WERI-Rb-1 (cell line): ENCODE data around the gene TRABD2B.

Experiments used
- DNase-seq: peaks from one replicate; pipeline ENCODE4 v3.0.0-alpha.2; 2020
- H3K27ac ChIP-seq: fragments of 250-450 bp; sonication (Bioruptor Pico); 2 replicates; pipeline ENCODE4 v1.5.1; 2020; ENCODE audit warnings: mild to moderate bottlenecking, moderate library complexity
- H3K27me3 ChIP-seq: fragments of 250-450 bp; sonication (Bioruptor Pico); 2 replicates; pipeline ENCODE4 v1.5.1; 2021; ENCODE audit warnings: mild to moderate bottlenecking, low read depth, moderate library complexity; ENCODE audit not compliant: insufficient read depth, severe bottlenecking
- H3K36me3 ChIP-seq: fragments of 250-450 bp; sonication (Bioruptor Pico); 2 replicates; pipeline ENCODE4 v1.5.1; 2020; ENCODE audit warnings: mild to moderate bottlenecking, moderate library complexity
- H3K4me3 ChIP-seq: 2 replicates; pipeline ENCODE4 v1.5.1; 2011; ENCODE audit warnings: low read depth, mild to moderate bottlenecking, control low read depth, low read length
- H3K9me3 ChIP-seq: fragments of 250-450 bp; sonication (Bioruptor Pico); 2 replicates; pipeline ENCODE4 v1.5.1; 2021; ENCODE audit warnings: mild to moderate bottlenecking, moderate library complexity; ENCODE audit not compliant: severe bottlenecking
- CTCF ChIP-seq: IDR thresholded peaks from 2 replicates; pipeline ENCODE4 v1.5.1; 2011; ENCODE audit warnings: low read depth, mild to moderate bottlenecking, control low read depth, inconsistent platforms, low read length

TRABD2B gene

GRCh38 chr1:47731730-47732129 is 265.5 kb downstream of the TRABD2B start:
- Histone ChIP-seq H3K4me3 (no peak overlapping the region), H3K9me3 (no peaks in the 10 kb centered on the region), H3K27me3 (peaks cover under 1% of the 10 kb centered on the region), H3K36me3 (no peaks in the 10 kb centered on the region), H3K27ac (no peak overlapping the region)
- TF ChIP-seq CTCF: no peak
- DNase-seq: no peak

- peaks cover 17% of the 10 kb centered on the region for H3K27me3 ChIP-seq
- no peak overlapping the region for H3K27ac ChIP-seq
- H3K4me3 ChIP-seq: no peak overlapping the region
- no peaks in the 10 kb centered on the region for H3K9me3 ChIP-seq
- no peak for DNase-seq
- no peak for TF ChIP-seq CTCF
- no peaks in the 10 kb centered on the region for H3K36me3 ChIP-seq
Observed at GRCh38 chr1:47729685-47730084, 267.5 kb downstream of the TRABD2B start.

- no peak overlapping the region for H3K4me3 ChIP-seq
- H3K9me3 ChIP-seq: no peaks in the 10 kb centered on the region
- no peak for TF ChIP-seq CTCF
- no peak overlapping the region for H3K27ac ChIP-seq
- DNase-seq: no peak
- no peaks in the 10 kb centered on the region for H3K36me3 ChIP-seq
- H3K27me3 ChIP-seq: peaks cover 35% of the 10 kb centered on the region
Observed at GRCh38 chr1:47727697-47728085, 269.5 kb downstream of the TRABD2B start.

GRCh38 chr1:47727051-47727696 is 270.0 kb downstream of the TRABD2B start:
- Histone ChIP-seq H3K27me3 (peaks cover 40% of the 10 kb centered on the region), H3K36me3 (no peaks in the 10 kb centered on the region), H3K4me3 (no peak overlapping the region), H3K27ac (no peak overlapping the region), H3K9me3 (no peaks in the 10 kb centered on the region)
- no peak for DNase-seq
- no peak for TF ChIP-seq CTCF

- Histone ChIP-seq H3K4me3 (no peak overlapping the region), H3K27me3 (peaks cover 50% of the 10 kb centered on the region)
- peak; percentile 96 for TF ChIP-seq CTCF
Observed at GRCh38 chr1:47725992-47726855, 271.0 kb downstream of the TRABD2B start.

More at GRCh38 chr1:47725992-47726855, 271.0 kb downstream of the TRABD2B start:
- H3K27ac ChIP-seq: no peak overlapping the region
- H3K9me3 ChIP-seq: no peaks in the 10 kb centered on the region
- H3K36me3 ChIP-seq: no peaks in the 10 kb centered on the region
- DNase-seq: peak; percentile 84
